OCI-LY3 (cell line): Measurements from ENCODE around the gene MEOX1.

ENCODE experiments used
- H2AFZ ChIP-seq: fragments of 200-600, 300-600 bp; shearing (Covaris generic); 2 replicates; pipeline ENCODE4 v1.6.0; 2014; ENCODE audit warnings: antibody characterized with exemption, low read depth, low read length
- H3K27ac ChIP-seq: fragments of 200-600, 300-600 bp; sonication (generic); 2 replicates; pipeline ENCODE4 v1.5.1; 2014; ENCODE audit warnings: mild to moderate bottlenecking, low read length, moderate library complexity, mixed read lengths
- H3K27me3 ChIP-seq: fragments of 200-600, 300-600 bp; sonication (generic); 2 replicates; pipeline ENCODE4 v1.6.1; 2014; ENCODE audit warnings: low read depth, low read length, mixed read lengths
- H3K36me3 ChIP-seq: fragments of 200-600, 300-600 bp; sonication (generic); replicated peaks from 2 replicates; pipeline ENCODE3; 2014; ENCODE audit warnings: low read depth, low read length, mixed read lengths
- H3K4me1 ChIP-seq: fragments of 300-600, 200-600 bp; sonication (generic); 2 replicates; pipeline ENCODE4 v1.6.1; 2014; ENCODE audit warnings: low read length, mixed read lengths
- H3K4me2 ChIP-seq: fragments of 200-600, 300-600 bp; sonication (generic); 2 replicates; pipeline ENCODE4 v1.6.1; 2014; ENCODE audit warnings: low read length, mixed read lengths
- H3K4me3 ChIP-seq: fragments of 300-600, 200-600 bp; sonication (generic); 2 replicates; pipeline ENCODE4 v1.5.1; 2014; ENCODE audit warnings: antibody characterized with exemption, mild to moderate bottlenecking, low read length, moderate library complexity
- H3K79me2 ChIP-seq: fragments of 300-600, 200-600 bp; shearing (Covaris generic); 2 replicates; pipeline ENCODE4 v1.6.1; 2014; ENCODE audit warnings: mild to moderate bottlenecking, low read length, mixed read lengths
- H3K9ac ChIP-seq: fragments of 300-600, 200-600 bp; shearing (Covaris generic); 2 replicates; pipeline ENCODE4 v1.6.0; 2014; ENCODE audit warnings: mild to moderate bottlenecking, low read length, moderate library complexity
- H3K9me3 ChIP-seq: fragments of 200-600, 300-600 bp; shearing (Covaris generic); 2 replicates; pipeline ENCODE4 v1.6.1; 2014; ENCODE audit warnings: low read length, mixed read lengths; ENCODE audit not compliant: insufficient read depth
- H4K20me1 ChIP-seq: fragments of 200-600, 300-600 bp; sonication (generic); 2 replicates; pipeline ENCODE4 v1.6.1; 2016; ENCODE audit warnings: low read length, mixed read lengths; ENCODE audit not compliant: insufficient read depth
- EZH2phosphoT487 ChIP-seq: fragments of 200-600 bp; shearing (Covaris generic); IDR thresholded peaks from 2 replicates; pipeline ENCODE4 v1.6.1; 2018; ENCODE audit warnings: antibody characterized with exemption, mixed run types, low read depth
- TF ChIP-seq, protein P1 (sequence below): fragments of 200-600, 300-600 bp; sonication (generic); IDR thresholded peaks from 2 replicates; pipeline ENCODE4 v1.5.1; 2014; ENCODE audit warnings: antibody characterized with exemption, low read length, low read depth

The MEOX1 gene

DNA sequence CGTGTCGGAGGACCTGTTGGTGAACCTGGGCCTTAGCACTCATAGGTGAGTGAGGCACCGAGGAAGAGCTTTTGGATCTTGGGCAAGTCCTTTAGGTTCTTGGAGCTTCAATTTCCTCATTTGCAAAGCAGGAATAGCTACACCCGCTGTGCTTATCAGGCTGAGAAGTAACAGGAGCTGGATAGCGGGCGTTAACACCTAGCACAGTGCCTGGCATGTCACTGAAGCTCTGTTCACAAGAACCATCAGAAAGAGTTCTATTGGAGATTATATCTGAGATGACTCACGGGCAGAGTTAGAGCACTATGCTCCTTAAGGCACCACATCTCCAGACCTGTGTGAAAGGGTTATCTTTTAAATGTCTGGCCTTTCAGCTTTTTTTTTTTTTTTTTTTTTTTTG, 12.8 kb downstream of the MEOX1 start:
- Histone ChIP-seq H3K9ac (no peak overlapping the region), H3K4me1 (no peaks in the 10 kb centered on the region), H3K36me3 (no peaks in the 10 kb centered on the region), H4K20me1 (no peaks in the 10 kb centered on the region), H2AFZ (no peak overlapping the region), H3K79me2 (no peaks in the 10 kb centered on the region), H3K4me2 (no peak overlapping the region), H3K27ac (no peak overlapping the region), H3K9me3 (no peaks in the 10 kb centered on the region), H3K27me3 (no peaks in the 10 kb centered on the region), H3K4me3 (no peak overlapping the region)
- no peak for TF ChIP-seq EZH2phosphoT487
- TF ChIP-seq, protein P1, sequence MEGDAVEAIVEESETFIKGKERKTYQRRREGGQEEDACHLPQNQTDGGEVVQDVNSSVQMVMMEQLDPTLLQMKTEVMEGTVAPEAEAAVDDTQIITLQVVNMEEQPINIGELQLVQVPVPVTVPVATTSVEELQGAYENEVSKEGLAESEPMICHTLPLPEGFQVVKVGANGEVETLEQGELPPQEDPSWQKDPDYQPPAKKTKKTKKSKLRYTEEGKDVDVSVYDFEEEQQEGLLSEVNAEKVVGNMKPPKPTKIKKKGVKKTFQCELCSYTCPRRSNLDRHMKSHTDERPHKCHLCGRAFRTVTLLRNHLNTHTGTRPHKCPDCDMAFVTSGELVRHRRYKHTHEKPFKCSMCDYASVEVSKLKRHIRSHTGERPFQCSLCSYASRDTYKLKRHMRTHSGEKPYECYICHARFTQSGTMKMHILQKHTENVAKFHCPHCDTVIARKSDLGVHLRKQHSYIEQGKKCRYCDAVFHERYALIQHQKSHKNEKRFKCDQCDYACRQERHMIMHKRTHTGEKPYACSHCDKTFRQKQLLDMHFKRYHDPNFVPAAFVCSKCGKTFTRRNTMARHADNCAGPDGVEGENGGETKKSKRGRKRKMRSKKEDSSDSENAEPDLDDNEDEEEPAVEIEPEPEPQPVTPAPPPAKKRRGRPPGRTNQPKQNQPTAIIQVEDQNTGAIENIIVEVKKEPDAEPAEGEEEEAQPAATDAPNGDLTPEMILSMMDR: no peak

DNA sequence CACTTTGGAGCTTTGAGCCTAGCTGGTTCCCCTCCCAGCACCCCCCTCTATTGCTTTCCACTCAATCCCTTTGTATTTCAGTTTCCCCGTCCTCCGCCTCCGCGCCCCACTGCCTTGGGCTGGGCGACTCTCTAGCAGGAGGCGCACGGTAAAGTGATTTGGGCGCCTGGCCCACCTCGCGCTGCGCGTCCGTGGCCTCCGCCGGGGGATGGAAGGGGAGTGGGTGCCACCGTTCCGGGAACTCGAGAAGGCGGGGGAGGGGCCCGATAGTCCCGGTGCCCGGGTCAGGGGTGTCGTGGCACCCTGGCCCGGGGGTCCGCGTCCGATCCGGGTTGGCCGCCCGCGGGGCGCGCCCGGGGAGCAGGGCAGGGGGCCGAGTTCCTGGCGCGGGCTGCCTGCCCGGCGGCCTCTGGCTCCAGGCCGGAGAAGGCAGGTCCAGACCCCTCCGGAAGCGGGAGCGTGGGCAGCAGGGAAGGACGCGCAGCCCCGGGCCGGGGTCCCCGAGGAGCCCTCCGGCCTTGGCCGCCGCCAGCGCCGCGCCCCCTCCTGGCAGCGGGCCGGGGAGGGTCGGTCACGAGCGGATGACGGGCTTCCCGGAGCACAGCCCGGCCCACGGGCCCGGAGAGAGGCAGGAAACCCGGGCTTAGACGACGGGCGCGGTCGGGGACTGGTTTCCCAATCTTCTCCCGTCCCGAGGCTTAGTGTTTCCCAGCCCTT, 15.8 kb downstream of the MEOX1 start:
- Histone ChIP-seq H3K27me3 (no peaks in the 10 kb centered on the region), H4K20me1 (no peaks in the 10 kb centered on the region), H2AFZ (no peak overlapping the region), H3K9me3 (no peaks in the 10 kb centered on the region), H3K4me1 (no peaks in the 10 kb centered on the region), H3K27ac (no peak overlapping the region), H3K36me3 (no peaks in the 10 kb centered on the region), H3K4me3 (no peak overlapping the region), H3K4me2 (no peak overlapping the region), H3K79me2 (no peaks in the 10 kb centered on the region), H3K9ac (no peak overlapping the region)
- TF ChIP-seq, protein P1: no peak
- no peak for TF ChIP-seq EZH2phosphoT487

DNA sequence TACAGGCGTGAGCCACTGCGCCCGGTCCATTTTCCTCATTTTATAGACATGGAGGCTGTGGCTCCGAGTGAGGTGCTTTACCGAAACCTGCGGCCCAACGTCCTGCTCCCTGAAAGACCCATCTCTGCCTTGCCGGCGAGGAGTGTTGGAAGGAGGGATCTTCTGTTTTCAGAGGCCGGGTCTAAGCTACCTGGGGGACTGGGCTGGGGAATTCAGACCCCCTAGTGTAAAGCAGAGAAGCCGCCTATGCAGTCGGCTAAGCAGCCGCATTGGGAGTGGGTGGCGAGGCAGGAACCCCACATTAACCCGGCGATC, 16.3 kb downstream of the MEOX1 start:
- Histone ChIP-seq H3K4me2 (no peak overlapping the region), H3K4me3 (no peak overlapping the region)
- TF ChIP-seq EZH2phosphoT487: no peak
- TF ChIP-seq, protein P1: no peak

DNA sequence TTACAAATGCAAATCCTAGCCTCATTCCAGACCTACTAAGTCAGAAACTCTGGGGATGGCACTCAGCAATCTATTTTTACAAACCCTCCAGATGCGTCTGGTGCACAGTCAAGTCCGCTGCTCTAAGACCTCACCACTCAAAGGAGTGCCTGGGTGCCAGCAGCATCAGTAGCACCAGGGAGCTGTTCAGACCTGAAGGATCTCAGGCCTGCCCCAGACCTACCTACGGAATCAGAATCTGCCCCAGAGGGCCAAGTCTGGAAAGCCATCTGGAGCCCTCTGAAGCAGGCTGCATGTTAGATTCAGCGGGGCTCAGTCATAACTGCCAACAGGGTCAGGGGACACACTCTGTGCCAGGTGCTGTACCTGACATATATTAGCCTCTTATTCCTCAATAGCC, 17.6 kb downstream of the MEOX1 start:
- H3K9ac ChIP-seq: no peak overlapping the region
- no peak overlapping the region for H3K27ac ChIP-seq
- no peaks in the 10 kb centered on the region for H3K9me3 ChIP-seq
- H3K4me1 ChIP-seq: no peaks in the 10 kb centered on the region
- H4K20me1 ChIP-seq: no peaks in the 10 kb centered on the region
- H3K36me3 ChIP-seq: no peaks in the 10 kb centered on the region
- H2AFZ ChIP-seq: no peak overlapping the region
- no peak overlapping the region for H3K4me2 ChIP-seq
- H3K79me2 ChIP-seq: no peaks in the 10 kb centered on the region
- no peak for TF ChIP-seq EZH2phosphoT487
- TF ChIP-seq, protein P1: no peak
- H3K4me3 ChIP-seq: no peak overlapping the region
- H3K27me3 ChIP-seq: no peaks in the 10 kb centered on the region

More for the DNA sequence above, 16.3 kb downstream of the MEOX1 start:
- no peaks in the 10 kb centered on the region for H4K20me1 ChIP-seq
- H3K9ac ChIP-seq: no peak overlapping the region
- no peak overlapping the region for H3K27ac ChIP-seq
- no peaks in the 10 kb centered on the region for H3K27me3 ChIP-seq
- H3K4me1 ChIP-seq: no peaks in the 10 kb centered on the region
- no peaks in the 10 kb centered on the region for H3K9me3 ChIP-seq
- H3K79me2 ChIP-seq: no peaks in the 10 kb centered on the region
- H3K36me3 ChIP-seq: no peaks in the 10 kb centered on the region
- H2AFZ ChIP-seq: no peak overlapping the region
